PC-9 (cell line): Measurements from ENCODE around the gene CXCL16. TPM values are rescaled to one million over a fixed set of nuclear protein-coding genes. Genes with fewer than 3 reads are reported as not detected.
A peak's percentile ranks its signal among the peaks of the same experiment; 100 is the strongest.

Experiments
- BruUV-seq: library from RNA; stranded (reverse); fragments of 400-500 nt; replicated peaks from 2 replicates; lab custom pipeline; 2021; lab: Mats Ljungman, UMichigan
- CTCF ChIA-PET: fragments of 300-600 bp; sonication (Branson Sonifier 250); formaldehyde crosslinking; loops from one replicate; lab custom pipeline; 2022; ENCODE audit warnings: antibody characterized with exemption; lab: Charles Lee
- POLR2A ChIA-PET: fragments of 300-600 bp; sonication (Branson Sonifier 250); formaldehyde crosslinking; loops from one replicate; lab custom pipeline; 2022; ENCODE audit warnings: antibody characterized with exemption; ENCODE audit not compliant: unreplicated experiment; lab: Charles Lee
- DNase-seq, 2 experiments: peaks; one replicate each; pipeline versions ENCODE4 v3.0.0 to v3.0.0-alpha.2; 2015 to 2022; ENCODE audit warnings: mixed read lengths in 1 of 2
- H2AFZ ChIP-seq: fragments of 200-600 bp; sonication (generic); 2 replicates; pipeline ENCODE4 v1.8.1; 2017; ENCODE audit warnings: antibody characterized with exemption
- H3F3A ChIP-seq: fragments of 200-600 bp; sonication (generic); 2 replicates; pipeline ENCODE4 v1.8.1; 2017; ENCODE audit warnings: antibody characterized with exemption, mild to moderate bottlenecking, low read depth; ENCODE audit not compliant: insufficient read depth
- H3K27ac ChIP-seq: fragments of 200-600 bp; sonication (generic); 2 replicates; pipeline ENCODE4 v1.6.1; 2016; ENCODE audit warnings: mixed run types
- H3K27me3 ChIP-seq: fragments of 200-600 bp; sonication (generic); 2 replicates; pipeline ENCODE4 v1.6.1; 2016; ENCODE audit warnings: low read depth, mixed run types; ENCODE audit not compliant: insufficient read depth
- H3K36me3 ChIP-seq: fragments of 200-600 bp; sonication (generic); 2 replicates; pipeline ENCODE4 v1.6.1; 2016; ENCODE audit warnings: low read depth, mixed run types
- H3K4me1 ChIP-seq: fragments of 200-600 bp; sonication (generic); replicated peaks from 2 replicates; pipeline ENCODE4 v1.6.1; 2016; ENCODE audit warnings: mixed run types; ENCODE audit not compliant: insufficient read depth
- H3K4me2 ChIP-seq: fragments of 200-600 bp; sonication (generic); 2 replicates; pipeline ENCODE4 v1.6.1; 2017; ENCODE audit warnings: mixed run types
- H3K4me3 ChIP-seq: fragments of 200-600 bp; sonication (generic); 2 replicates; pipeline ENCODE4 v1.6.1; 2016; ENCODE audit warnings: mixed run types
- H3K79me2 ChIP-seq: fragments of 200-600 bp; sonication (generic); 2 replicates; pipeline ENCODE4 v1.6.1; 2017; ENCODE audit warnings: low read depth, mixed run types
- H3K9me2 ChIP-seq: fragments of 200-600 bp; sonication (generic); 2 replicates; pipeline ENCODE4 v1.8.1; 2017; ENCODE audit warnings: mild to moderate bottlenecking; ENCODE audit not compliant: insufficient read depth
- H3K9me3 ChIP-seq: fragments of 200-600 bp; sonication (generic); 2 replicates; pipeline ENCODE4 v1.8.1; 2016; ENCODE audit warnings: low read depth; ENCODE audit not compliant: insufficient read depth
- H4K20me1 ChIP-seq: fragments of 200-600 bp; sonication (generic); 2 replicates; pipeline ENCODE4 v1.8.1; 2017; ENCODE audit not compliant: insufficient read depth
- EZH2 ChIP-seq: fragments of 200-600 bp; sonication (generic); IDR thresholded peaks from 2 replicates; pipeline ENCODE4 v1.8.0; 2017; ENCODE audit warnings: antibody characterized with exemption, low read depth
- intact Hi-C: fragments of 100-400 bp; cut with micrococcal nuclease; formaldehyde crosslinking; loops from one replicate; pipeline ENCODE4 v1.10.0; 2022; ENCODE audit not compliant: unreplicated experiment
- total RNA-seq: library from RNA; stranded (reverse); gene quantifications from 2 replicates; pipeline ENCODE4 v1.2.3, GENCODE V29; 2021
- TF ChIP-seq, protein P1 (sequence below): fragments of 200-600 bp; sonication (generic); conservative IDR thresholded peaks from 2 replicates; pipeline ENCODE4 v1.6.1; 2017; ENCODE audit warnings: mixed run types, antibody characterized with exemption, mild to moderate bottlenecking, moderate library complexity

Gene CXCL16
- total RNA-seq, 1 experiment from 2014 or later: 52.4 TPM

DNA sequence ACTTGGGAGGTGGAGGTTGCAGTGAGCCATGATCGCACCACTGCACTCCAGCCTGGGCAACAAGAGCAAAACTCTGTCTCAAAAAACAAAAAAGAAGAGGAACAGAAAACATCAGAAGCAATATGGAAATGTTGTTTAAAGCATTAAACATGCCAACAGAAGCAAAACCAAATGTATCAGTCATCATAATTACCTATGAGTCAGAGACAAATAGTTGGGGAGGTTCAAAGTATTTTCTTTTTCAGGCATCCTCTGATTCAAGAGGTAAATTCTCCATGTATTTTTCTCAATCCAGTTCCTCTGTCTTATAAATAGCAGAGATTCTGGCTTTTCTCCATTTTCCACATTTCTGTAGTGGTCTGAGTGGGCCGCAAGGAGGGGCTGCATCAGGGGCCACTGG lies 29.9 kb upstream of the CXCL16 start:
- no peaks in the 10 kb centered on the region for H3K9me2 ChIP-seq
- H3F3A ChIP-seq: no peaks in the 10 kb centered on the region
- no peaks in the 10 kb centered on the region for H4K20me1 ChIP-seq
- TF ChIP-seq, protein P1, sequence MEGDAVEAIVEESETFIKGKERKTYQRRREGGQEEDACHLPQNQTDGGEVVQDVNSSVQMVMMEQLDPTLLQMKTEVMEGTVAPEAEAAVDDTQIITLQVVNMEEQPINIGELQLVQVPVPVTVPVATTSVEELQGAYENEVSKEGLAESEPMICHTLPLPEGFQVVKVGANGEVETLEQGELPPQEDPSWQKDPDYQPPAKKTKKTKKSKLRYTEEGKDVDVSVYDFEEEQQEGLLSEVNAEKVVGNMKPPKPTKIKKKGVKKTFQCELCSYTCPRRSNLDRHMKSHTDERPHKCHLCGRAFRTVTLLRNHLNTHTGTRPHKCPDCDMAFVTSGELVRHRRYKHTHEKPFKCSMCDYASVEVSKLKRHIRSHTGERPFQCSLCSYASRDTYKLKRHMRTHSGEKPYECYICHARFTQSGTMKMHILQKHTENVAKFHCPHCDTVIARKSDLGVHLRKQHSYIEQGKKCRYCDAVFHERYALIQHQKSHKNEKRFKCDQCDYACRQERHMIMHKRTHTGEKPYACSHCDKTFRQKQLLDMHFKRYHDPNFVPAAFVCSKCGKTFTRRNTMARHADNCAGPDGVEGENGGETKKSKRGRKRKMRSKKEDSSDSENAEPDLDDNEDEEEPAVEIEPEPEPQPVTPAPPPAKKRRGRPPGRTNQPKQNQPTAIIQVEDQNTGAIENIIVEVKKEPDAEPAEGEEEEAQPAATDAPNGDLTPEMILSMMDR: no peak
- TF ChIP-seq EZH2: no peak
- POLR2A ChIA-PET: no interaction called here
- CTCF ChIA-PET: no interaction called here
- no peaks in the 10 kb centered on the region for H3K9me3 ChIP-seq
- H3K4me2 ChIP-seq: no peak overlapping the region
- no peak overlapping the region for H2AFZ ChIP-seq
- H3K4me1 ChIP-seq: no peaks in the 10 kb centered on the region
- no peak overlapping the region for H3K27ac ChIP-seq
- no peaks in the 10 kb centered on the region for H3K36me3 ChIP-seq
- 0 out of 2 replicates have a peak, but pooled peaks cover 4% of the 10 kb centered on the region for H3K27me3 ChIP-seq
- intact Hi-C loops: no loop called here
- no peak overlapping the region for H3K4me3 ChIP-seq
- H3K79me2 ChIP-seq: no peaks in the 10 kb centered on the region
- no TSS peak for BruUV-seq
- peak in 1 of 2 experiments; percentile 55 for DNase-seq

DNA sequence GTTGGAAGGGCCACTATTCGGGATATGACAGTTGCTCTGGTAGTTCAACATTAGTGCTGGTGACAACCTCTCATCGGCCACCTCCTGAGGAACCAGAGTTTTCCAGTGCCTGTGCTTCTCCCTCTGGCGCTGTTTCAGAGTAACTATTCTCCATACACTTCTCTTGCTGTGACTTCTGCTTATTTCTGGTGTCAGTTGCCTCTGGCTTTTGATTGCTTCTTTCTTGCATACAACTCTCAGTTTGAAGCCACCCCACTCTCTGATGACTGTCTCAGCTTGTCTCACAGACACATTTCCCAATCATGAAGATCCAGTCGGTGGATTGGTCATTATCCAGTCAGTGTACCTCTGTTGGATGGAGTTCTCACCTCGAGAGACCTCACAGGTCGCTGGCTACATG lies 28.6 kb upstream of the CXCL16 start:
- intact Hi-C loops: no loop called here
- Histone ChIP-seq H3F3A (no peaks in the 10 kb centered on the region), H3K4me2 (no peak overlapping the region), H4K20me1 (no peaks in the 10 kb centered on the region), H3K9me2 (no peaks in the 10 kb centered on the region), H3K9me3 (no peaks in the 10 kb centered on the region), H2AFZ (no peak overlapping the region), H3K36me3 (no peaks in the 10 kb centered on the region), H3K4me1 (no peaks in the 10 kb centered on the region), H3K27ac (no peak overlapping the region), H3K79me2 (no peaks in the 10 kb centered on the region), H3K4me3 (no peak overlapping the region), H3K27me3 (0 out of 2 replicates have a peak, but pooled peaks cover 4% of the 10 kb centered on the region)
- no TSS peak for BruUV-seq
- TF ChIP-seq, protein P1: no peak
- TF ChIP-seq EZH2: no peak
- ChIA-PET POLR2A (no interaction called here), CTCF (no interaction called here)
- DNase-seq: no peak

DNA sequence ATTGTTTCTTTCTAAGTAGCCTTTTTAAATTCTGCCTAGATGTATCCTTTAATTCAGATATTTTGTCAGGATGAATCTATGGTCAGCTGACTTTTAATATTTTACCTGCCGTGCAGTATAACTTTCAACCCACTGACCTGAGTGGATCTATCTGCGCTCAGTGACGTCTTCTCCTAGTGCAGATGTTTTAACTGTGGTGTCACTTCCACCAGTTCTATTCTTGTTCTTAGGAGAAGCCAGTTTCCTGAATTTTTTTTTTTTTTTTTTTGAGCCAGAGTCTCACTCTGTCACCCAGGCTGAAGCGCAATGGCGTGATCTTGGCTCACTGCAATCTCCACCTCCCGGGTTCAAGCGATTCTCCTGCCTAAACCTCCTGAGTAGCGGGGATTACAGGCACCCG lies 27.0 kb upstream of the CXCL16 start:
- no peak overlapping the region for H3K27ac ChIP-seq
- CTCF ChIA-PET: no interaction called here
- no peaks in the 10 kb centered on the region for H3K4me1 ChIP-seq
- no peaks in the 10 kb centered on the region for H3K36me3 ChIP-seq
- no peak overlapping the region for H3K4me3 ChIP-seq
- H4K20me1 ChIP-seq: no peaks in the 10 kb centered on the region
- H2AFZ ChIP-seq: no peak overlapping the region
- no peaks in the 10 kb centered on the region for H3K9me3 ChIP-seq
- no TSS peak for BruUV-seq
- no peak overlapping the region for H3K4me2 ChIP-seq
- intact Hi-C loops: no loop called here
- DNase-seq: no peak
- H3K27me3 ChIP-seq: no peaks in the 10 kb centered on the region
- TF ChIP-seq, protein P1: no peak
- no peak for TF ChIP-seq EZH2
- no peaks in the 10 kb centered on the region for H3K9me2 ChIP-seq
- no peaks in the 10 kb centered on the region for H3F3A ChIP-seq
- no peaks in the 10 kb centered on the region for H3K79me2 ChIP-seq
- POLR2A ChIA-PET: no interaction called here
